ENCODE measurements around the gene HEXD.

The HEXD gene

DNA sequence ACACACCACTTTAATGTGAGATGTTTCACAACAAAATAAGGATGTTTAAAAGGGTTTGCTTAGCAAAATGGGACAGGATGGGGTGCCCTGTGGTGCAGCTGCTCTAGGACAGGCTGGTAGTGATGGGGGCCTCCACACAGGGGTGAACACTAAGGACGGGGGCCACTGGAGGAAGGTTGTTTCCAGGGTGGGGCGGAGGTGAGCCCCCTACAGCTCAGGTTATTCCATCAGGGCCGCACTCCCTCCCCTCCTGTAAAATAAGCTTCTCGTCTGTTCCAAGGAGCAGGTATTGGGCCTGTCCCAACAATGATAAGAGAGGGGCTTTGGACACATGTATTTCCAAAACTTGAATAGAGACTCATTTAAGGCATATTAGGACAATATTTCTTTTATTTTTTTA lies 1.9 kb upstream of the HEXD start:
- DNase-seq: no peak

DNA sequence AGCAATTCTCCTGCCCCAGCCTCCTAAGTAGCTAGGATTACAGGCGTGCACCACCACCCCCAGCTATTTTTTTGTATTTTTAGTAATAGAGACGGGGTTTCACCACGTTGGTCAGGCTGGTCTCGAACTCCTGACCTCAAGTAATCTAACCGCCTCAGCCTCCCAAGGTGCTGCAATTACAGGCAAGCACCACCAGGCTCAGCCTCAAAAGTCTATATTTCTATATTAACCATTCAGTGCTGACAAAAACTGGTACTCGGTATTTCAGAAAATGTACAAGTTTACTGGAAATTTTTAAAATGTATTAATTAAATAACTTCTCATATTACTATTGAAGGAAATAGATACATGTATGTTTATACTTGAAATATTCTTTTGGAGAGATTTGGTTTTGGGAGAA lies 1.4 kb upstream of the HEXD start:
- DNase-seq: peak; percentile 26

DNA sequence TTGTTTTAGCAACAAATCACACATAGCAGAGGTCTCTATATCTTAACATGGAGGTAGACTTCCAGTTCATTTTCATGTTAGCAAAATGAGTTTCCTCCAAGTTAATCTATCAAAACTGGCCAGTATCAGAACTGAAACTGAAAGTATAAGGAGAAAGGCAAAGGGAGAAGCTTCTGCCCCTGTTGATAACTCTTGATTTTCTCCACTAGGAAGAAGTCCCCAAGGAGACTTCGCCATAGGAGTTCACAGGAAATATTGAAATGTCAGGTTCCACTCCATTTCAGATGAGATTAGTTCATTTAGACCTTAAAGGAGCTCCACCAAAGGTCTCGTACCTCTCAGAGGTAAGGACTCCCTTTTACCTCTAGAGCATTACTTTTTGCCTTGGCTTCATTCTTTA lies 1.4 kb downstream of the HEXD start:
- peak; percentile 60 for DNase-seq

DNA sequence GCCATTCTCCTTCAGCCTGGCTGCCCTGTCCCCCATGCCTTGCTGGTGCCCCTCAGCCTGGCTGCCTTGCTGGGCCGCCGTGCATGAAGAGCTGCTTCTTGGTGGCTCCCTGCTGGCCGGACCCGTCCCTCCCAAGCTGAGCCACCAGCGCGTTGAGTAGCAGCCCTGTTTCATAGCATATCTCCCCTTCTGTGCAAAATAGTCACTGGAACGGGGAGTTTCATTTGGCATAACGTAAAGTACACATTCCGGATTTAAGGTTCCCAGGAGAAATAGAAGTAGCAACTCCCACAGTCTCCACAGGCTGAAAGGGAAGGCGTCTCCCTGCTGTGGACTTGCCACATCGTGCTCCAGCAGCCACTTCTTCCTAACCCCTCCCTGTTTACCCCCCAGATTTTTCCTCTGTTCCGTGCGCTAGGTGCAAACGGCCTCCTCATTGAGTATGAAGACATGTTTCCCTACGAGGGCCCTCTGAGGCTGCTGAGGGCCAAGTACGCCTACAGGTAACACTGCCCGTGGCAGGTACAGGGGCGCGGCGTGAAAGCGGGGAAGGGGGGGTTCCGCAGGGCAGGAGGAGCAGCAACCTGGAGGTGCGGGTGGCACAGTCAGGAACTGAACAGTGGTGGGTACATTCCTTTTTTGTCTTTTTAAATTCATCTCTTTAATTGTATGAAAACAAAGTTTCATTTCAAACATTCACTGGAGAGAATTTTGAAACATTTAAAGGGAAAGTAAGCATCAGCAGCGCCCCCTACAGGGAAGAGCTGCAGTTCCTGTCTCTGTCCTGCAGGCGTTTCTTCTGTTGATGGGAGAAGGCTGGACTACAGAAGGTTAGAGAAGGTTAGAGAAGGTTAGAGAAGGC lies 6.1 kb downstream of the HEXD start:
- DNase-seq: peak; percentile 78

DNA sequence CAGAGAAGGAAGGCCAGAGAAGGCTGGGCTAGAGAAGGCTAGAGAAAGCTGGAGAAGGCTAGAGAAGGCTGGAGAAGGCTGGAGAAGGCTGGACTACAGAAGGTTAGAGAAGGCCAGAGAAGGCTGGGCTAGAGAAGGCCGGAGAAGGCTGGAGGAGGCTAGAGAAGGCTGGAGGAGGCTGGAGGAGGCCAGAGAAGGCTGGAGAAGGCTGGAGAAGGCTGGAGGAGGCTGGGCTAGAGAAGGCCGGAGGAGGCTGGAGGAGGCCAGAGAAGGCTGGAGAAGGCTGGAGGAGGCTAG lies 6.7 kb downstream of the HEXD start:
- DNase-seq: no peak

DNA sequence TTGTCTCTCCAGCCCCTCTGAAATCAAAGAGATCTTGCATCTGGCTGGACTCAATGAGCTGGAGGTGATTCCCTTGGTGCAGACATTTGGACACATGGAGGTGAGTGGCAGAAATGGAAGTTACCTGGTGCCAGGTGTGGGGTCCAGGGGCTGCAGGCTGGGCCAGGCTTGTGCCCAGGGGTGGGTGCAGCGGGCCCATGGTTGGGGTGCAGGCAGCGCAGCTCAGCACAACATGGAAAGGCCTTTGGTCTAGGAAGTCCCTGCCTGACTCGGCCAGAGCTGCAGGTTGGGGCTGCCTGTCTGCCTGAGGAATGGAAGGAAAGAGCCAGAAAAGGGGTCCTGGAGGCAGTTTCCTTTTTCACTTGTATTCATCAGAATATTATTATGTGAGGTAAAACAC lies 10.4 kb downstream of the HEXD start:
- no peak for DNase-seq

DNA sequence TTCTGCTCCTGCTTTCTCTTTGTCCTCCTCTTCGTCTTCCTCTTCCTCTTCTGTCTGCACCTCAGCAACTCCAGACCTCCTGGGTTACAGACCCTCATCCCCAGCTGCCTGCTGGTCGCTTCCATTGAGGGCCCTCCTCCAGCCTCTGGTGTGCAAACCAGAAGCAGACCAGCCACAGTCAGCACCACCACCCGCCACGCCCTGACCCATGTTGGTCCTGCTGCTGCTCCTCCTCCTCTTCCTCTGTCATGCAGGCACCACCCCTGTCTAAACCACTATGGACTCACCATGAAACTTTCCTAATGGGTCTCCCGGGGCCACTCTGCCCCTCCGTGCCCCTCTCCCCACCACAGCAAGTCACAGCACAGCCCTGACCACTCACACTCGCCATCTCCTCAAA lies 11.7 kb downstream of the HEXD start:
- DNase-seq: no peak

DNA sequence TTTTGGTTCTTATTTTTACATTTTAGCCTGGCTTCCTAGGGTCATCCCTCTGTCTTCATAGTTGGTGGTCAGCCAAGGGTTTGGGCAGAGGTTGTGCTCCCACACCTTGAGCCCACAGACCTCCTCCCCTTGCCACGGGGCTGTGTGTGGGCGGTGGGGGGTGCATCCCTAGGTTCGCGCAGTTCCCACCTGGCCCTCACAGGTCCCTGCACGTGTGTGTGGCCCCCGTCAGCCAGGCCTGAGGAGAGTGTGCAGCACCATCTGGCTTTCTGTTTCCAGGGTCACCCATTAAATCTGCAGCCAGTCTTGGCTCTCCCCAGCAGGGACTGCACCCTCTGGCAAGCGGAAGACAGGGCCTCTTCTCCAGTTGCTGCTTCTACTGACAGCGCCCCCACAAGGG lies 13.9 kb downstream of the HEXD start:
- no peak for DNase-seq

DNA sequence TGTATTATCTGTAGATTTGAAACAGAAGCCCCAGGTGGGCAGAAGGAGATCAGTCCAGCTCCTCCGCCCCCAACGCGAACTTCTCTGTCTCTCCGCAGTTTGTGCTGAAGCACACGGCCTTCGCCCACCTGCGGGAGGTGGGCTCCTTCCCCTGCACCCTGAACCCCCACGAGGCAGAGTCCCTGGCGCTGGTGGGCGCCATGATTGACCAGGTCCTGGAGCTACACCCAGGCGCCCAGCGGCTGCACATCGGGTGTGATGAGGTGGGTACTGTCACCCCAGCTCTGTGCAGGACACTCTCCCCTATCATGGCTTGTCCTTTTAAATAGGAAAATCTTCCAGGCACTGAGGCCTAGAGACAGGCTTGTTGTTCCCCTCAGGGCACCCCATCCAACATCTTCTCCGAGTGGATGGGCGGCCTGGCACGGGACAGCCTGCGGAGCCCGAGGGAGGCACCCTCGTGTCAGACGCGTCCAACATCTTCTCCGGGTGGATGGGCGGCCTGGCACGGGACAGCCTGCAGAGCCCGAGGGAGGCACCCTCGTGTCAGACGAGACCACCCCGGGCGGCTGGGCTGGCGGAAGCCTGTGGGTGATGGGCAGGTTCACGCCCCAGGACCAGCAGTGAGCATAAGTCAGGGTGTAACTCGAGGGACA lies 15.5 kb downstream of the HEXD start:
- no peak for DNase-seq

DNA sequence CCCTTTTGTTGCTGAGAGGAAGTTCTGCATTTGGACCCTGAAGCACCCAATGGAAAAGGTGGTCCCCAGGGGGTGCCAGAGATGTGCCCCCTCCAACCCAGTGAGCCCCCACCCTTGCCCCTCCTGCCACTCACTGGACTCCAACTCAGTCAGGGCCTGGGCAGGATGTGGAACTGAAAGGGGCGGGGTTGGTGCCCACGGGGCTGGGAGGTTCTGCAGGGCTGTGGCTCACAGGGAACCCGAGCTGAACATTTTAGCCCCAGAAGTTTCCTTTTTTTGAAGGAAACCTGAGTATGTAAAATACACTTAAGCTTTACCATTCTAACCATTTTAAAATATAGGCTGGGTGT lies 16.0 kb downstream of the HEXD start:
- DNase-seq: no peak

DNA sequence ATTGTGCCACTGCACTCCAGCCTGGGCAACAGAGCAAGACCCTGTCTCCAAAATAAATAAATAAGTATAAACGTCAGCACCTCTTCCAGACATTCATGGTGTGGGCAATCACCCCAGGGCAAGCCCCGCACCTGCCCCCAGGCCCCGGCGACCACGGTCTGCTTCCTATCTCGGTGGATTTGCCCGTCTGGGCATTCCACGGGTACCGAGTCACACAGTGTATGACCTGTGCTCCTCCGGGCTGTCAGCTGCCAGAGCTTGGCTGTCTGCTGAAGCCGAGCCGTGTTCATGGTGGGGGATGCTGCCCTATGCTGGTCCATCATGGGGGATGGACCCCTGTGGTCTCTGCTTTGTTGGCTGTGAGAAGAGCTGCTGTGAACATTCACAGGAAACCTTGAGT lies 17.0 kb downstream of the HEXD start:
- no peak for DNase-seq

DNA sequence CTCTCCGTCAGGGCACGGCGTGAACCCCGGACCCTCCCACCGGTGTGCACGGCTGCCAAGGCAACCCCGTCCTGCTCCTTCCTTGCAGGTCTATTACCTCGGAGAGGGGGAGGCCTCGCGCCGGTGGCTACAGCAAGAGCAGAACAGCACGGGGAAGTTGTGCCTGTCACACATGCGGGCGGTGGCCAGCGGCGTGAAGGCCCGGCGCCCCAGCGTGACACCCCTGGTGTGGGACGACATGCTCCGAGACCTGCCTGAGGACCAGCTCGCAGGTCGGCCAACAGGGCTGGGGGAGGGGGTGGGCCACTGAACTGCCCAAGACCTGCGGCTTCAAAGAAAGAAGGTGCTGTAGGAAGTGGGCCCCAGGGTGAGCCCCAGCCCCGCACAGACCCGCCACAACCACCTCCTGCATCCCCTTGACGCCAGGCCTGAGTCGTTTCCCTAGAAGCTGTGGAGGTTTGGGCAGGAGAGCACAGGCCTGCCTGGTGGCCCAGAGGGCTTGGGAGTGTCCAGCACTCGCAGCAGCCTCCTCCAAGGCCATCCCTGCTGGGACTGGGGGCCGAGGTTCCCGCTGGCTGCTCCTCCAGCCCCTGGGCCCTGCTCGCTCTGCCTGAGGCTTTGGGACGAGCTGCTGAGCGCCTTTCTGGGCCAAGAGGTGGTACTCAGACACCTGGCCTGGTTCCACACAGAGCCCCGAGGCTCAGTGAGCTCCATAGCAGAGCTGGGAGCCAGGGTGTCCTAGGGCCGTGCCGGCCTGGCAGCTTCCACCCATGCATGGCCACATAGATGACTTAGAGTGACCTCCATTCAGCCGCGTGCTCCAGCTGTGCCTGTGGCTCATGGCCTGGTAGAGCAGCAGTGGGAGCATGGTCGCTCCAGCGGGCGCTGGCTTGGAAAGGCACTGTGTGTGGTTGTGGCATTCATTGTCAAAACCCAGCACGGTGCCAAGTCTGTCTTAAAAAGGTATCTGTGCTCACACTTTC lies 17.7 kb downstream of the HEXD start:
- DNase-seq: no peak

DNA sequence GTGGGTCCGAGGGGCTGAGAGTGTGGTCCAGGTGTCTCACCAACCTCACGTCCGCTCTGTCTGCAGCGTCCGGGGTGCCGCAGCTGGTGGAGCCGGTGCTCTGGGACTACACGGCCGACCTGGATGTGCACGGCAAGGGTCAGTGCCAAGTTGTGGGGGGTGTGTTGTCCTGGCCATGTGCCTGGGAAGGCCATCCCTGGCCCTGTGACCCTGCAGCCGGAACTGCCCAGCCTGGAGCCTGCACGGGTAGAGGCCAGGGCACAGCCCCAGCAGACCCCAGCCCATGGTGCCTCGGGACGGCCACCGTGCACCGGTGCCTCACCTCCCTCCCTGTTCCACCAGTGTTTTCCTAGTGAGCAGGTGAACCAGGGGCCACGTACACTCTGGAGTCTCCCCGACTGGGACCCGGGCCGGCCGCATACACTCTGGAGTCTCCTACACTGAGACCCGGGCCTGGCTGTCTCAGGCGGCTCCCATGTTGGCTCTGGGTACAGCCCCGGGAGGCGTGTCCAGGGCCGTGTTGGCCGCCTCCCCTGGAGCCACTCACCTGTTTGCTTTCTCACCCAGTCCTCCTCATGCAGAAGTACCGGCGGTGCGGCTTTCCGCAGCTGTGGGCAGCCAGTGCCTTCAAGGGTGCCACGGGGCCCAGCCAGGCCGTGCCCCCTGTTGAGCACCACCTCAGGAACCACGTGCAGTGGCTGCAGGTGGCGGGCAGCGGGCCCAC lies 18.6 kb downstream of the HEXD start:
- no peak for DNase-seq

DNA sequence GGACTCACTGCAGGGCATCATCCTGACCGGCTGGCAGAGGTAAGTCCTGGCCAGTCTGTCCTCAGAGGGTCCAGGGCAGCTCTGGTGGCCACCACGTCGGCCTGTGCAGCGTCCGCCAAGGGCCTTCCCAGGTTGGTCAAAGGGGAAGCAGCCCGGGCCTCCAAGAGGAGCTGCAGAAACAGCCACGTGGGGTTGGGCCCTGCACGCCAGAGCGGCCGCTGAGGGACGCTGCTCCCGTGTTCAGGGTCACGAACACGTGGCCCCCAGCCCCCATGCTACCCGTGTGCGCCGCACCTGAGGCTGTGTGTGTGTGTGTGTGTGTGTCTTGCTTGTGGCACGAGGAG lies 19.1 kb downstream of the HEXD start:
- no peak for DNase-seq

DNA sequence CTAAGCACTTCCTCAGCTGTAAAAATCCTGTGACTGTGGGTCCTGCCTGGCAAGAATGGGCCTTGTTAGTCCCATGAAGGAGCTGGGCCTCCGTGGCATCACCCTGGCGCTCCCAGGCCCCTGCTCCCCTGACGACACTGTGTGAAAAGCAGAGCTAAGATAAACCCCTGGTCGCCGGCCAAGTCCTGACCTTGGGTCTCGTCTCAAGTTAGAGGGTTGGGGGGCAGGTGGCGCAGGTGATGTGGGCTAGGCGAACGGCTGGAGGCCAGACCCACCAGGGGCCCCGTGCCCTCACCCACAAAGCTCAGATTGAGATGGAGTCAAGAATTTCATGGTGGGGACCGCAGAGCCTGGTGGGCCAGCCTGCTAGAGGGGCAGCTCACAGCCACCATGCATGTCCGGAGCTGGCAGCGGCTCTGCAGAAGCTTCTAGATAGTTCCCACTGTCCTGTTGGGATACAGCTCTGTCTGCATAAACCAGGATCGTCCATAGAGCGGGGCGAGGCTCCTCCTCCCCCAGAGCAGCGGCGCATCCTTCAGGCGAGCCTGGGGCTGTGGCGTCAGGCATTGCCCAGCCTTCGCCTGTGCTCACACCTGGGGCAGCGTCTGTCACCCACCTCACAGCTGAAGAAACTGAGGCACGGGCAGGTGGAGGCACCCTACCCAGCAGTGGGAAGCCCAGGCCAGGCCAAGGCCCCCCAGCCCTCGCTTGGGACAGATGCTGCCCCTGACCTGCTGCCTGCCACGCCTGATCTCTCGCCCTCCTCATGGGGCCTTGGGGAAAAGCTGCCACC lies 20.4 kb downstream of the HEXD start:
- DNase-seq: no peak

DNA sequence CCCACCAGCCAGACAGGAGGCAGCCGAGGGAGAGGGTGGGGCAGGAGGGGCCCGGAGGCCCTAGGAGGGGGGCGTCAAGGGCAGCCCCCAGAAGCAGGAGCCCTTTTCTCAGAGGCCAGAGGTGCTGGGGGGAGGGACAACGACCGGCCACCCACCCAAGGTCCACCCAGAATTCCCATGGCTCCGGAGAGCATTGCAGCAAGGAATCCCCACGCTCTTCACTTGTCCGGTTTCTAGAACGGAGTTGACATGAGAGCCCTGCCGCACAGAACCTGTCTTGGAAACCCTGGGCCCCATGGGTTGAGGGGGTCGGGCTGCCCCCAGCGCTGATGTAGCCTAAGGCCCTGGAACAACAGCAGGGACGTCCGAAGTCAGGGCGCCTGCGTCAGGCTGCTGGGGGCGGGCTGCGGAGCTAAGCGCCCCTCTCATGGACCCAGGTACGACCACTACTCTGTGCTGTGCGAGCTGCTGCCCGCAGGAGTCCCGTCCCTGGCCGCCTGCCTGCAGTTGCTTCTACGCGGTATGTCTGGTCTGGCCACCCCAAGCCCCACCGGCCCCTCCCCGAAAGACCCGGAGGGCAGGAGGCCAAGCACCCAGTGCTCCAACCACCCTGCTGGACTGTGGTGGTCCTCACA lies 21.2 kb downstream of the HEXD start:
- DNase-seq: no peak

DNA sequence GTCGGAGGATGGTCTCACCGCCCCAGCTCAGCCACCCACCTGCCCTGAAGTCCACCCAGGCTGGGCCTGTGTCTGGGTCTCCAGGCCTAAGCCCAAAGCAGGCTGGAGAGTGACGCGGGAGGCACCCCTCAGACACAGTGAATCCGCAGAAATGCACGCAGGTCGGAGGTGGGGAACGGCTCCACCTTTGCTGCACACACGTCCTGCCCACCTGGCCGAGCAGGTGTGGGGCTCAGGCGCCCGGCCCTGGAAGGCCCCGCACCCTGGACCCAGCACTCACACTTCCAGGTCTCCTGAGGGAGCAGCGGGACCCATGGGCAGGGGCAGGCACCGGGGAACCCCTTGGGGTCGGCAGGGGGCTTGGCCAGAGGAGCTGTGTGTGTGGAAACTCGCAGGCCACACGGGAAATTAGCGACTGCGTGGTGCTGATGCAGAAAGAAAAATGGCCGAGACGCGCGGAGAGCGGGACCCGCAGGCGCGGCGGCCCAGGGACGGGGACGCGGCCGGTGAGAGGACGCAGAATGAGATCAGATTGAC lies 21.8 kb downstream of the HEXD start:
- no peak for DNase-seq

DNA sequence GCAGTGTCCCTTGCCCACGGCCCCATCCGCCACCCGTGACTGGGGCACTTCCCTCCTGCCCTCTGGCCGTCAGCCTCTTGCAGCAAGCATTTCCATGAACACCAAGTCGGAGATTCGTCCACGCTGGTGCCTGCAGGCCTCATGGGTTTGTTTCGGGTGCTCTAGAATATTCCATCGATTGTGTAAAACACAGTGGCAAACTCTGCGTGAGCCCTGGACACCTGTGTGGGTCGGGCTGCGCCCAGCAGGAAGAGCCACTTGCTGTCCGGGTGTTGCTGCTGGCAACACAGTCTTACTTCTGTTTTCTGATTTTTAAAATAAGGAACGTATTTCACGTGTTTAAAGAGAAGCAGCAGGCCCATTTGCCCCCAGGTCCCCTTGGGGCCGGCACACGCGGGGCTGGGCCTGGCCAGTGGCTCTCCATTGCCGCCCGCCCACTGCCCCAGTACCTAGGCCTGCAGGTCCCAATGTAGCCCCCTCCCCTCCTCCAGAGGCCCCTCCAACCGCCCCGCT lies 22.4 kb downstream of the HEXD start:
- DNase-seq: no peak

DNA sequence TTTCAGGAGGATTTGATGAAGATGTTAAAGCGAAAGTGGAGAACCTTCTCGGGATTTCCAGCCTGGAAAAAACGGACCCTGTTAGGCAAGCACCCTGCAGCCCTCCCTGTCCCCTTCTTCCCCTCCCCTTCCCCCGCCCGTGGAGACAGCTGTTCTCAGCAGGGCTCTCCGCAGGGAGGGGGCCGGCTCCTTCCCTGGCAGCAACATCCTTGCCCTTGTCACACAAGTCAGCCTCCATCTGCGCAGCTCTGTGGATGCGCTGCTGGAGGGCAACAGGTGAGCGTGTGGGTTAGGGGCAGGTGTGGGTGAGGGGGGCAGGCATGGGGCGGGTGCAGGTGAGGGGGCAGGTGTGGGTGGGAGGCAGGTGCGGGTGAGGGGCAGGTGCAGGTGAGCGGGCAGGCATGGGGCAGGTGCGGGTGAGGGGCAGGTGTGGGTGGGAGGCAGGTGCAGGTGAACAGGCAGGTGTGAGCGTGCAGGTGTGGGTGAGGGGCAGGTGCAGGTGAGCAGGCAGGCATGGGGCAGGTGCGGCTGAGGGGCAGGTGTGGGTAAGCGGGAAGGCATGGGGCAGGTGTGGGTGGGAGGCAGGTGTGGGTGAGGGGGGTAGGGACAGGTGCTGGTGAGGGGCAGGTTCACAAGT lies 23.0 kb downstream of the HEXD start:
- no peak for DNase-seq

DNA sequence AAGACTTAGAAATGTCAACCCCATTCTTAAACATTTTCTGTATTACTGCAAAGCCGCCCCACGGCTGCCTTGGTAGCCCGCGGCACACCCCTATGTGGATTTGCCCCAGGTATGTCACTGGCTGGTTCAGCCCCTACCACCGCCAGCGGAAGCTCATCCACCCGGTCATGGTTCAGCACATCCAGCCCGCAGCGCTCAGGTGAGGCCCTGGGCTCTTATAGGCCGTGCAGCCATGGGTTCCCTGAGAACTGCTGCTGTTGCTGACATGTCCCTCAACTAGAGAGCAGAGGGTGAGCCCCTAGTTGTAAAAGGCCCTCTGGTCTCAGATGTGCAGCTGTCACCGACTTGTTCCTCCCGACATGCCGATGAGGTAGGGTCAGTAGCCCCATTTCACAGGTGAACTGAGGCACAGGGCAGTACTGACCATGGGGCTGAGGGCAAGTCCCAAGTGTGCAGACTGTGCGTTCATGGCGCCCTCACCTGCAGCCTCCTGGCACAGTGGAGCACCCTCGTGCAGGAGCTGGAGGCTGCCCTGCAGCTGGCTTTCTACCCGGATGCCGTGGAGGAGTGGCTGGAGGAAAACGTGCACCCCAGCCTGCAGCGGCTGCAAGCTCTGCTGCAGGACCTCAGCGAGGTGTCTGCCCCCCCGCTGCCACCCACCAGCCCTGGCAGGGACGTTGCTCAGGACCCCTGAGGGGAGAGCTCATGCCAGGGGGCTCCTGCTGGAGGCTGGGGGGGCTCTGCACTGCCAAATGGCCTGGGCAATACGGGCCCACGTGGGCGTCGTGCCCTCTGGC lies 23.7 kb downstream of the HEXD start:
- no peak for DNase-seq

Data from hematopoietic multipotent progenitor cell treated with erythropoietin and hydrocortisone succinate and interleukin-3 and kit ligand, for 8 days (in vitro differentiated cells).